Panc1 (cell line): ENCODE results near the gene CHL1. TPM values are rescaled to one million over a fixed set of nuclear protein-coding genes. Genes with fewer than 3 reads are reported as not detected.

Experiments used
- ATAC-seq: fragments of 200-7000 bp; cut with Tn5 transposase; 2 replicates; pipeline ENCODE4 v1.9.1; 2020; ENCODE audit warnings: mild to moderate bottlenecking, moderate library complexity
- BruUV-seq: library from RNA; stranded (reverse); fragments of 400-500 nt; replicated peaks from 2 replicates; lab custom pipeline; 2021; lab: Mats Ljungman, UMichigan
- CTCF ChIA-PET: fragments of 300-600 bp; sonication (Branson Sonifier 250); formaldehyde crosslinking; loops from one replicate; lab custom pipeline; 2022; ENCODE audit warnings: antibody characterized with exemption; lab: Charles Lee
- POLR2A ChIA-PET: fragments of 300-600 bp; sonication (Branson Sonifier 250); formaldehyde crosslinking; loops from one replicate; lab custom pipeline; 2022; ENCODE audit warnings: antibody characterized with exemption; lab: Charles Lee
- DNase-seq: peaks from one replicate; pipeline ENCODE4 v3.0.0-alpha.2; 2010; ENCODE audit warnings: low read depth, low spot score
- H3K27ac ChIP-seq: 2 replicates; pipeline ENCODE4 v1.5.1; 2011; ENCODE audit warnings: mild to moderate bottlenecking, low read length, inconsistent platforms
- H3K27me3 ChIP-seq: fragments of 200-500 bp; sonication (Bioruptor generic); 2 replicates; pipeline ENCODE4 v1.6.0; 2014; ENCODE audit warnings: low read length, inconsistent platforms; ENCODE audit not compliant: control insufficient read depth, insufficient read depth
- H3K36me3 ChIP-seq: fragments of 200-500 bp; sonication (Bioruptor generic); 2 replicates; pipeline ENCODE4 v1.5.1; 2014; ENCODE audit warnings: inconsistent platforms, mild to moderate bottlenecking, low read length, moderate library complexity; ENCODE audit not compliant: control insufficient read depth, insufficient read depth
- H3K4me1 ChIP-seq: 2 replicates; pipeline ENCODE4 v1.5.1; 2011; ENCODE audit warnings: inconsistent platforms, mild to moderate bottlenecking, low read length, moderate library complexity; ENCODE audit not compliant: control insufficient read depth, insufficient read depth
- H3K4me3 ChIP-seq, 2 experiments: 2 replicates each; pipeline ENCODE4 v1.5.1; 2011 to 2012; ENCODE audit warnings: low read depth in 2 of 2, low read length in 2 of 2, mild to moderate bottlenecking in 2 of 2, inconsistent platforms in 1 of 2, moderate library complexity in 1 of 2
- H3K9me3 ChIP-seq: fragments of 200-500 bp; sonication (Bioruptor generic); 2 replicates; pipeline ENCODE4 v1.5.1; 2014; ENCODE audit warnings: low read depth, mild to moderate bottlenecking, inconsistent platforms, low read length, moderate library complexity; ENCODE audit not compliant: control insufficient read depth, insufficient read depth
- POLR2AphosphoS5 ChIP-seq: IDR thresholded peaks from 2 replicates; pipeline ENCODE4 v1.6.1; 2012; ENCODE audit warnings: mild to moderate bottlenecking, low read depth, low read length, moderate library complexity
- SIN3A ChIP-seq: IDR thresholded peaks from 2 replicates; pipeline ENCODE4 v1.6.1; 2012; ENCODE audit warnings: low read depth, mild to moderate bottlenecking, low read length, moderate library complexity, borderline replicate concordance; ENCODE audit not compliant: insufficient read depth
- TCF7L2 ChIP-seq: IDR thresholded peaks from 2 replicates; pipeline ENCODE4 v1.6.1; 2011; ENCODE audit warnings: mild to moderate bottlenecking, low read depth, low read length, inconsistent platforms
- in situ Hi-C: cut with HindIII; loops from 2 replicates; pipeline ENCODE4 v1.10.0; 2016; ENCODE audit warnings: low sequenced_read_pairs, low pct_unique_long_range_greater_than_20kb
- intact Hi-C: fragments of 100-400 bp; cut with micrococcal nuclease; formaldehyde crosslinking; loops from one replicate; pipeline ENCODE4 v1.10.0; 2022; ENCODE audit not compliant: unreplicated experiment
- total RNA-seq: library from RNA; stranded (reverse); gene quantifications from one replicate; pipeline ENCODE4 v1.2.1, GENCODE V29; 2021; ENCODE audit not compliant: unreplicated experiment
- TF ChIP-seq, protein P1 (sequence below): fragments of 450-650 bp; IDR thresholded peaks from 2 replicates; pipeline ENCODE4 v1.5.1; 2017; ENCODE audit warnings: mild to moderate bottlenecking
- TF ChIP-seq, protein P2 (sequence below), 2 experiments: IDR thresholded peaks; 2 replicates each; pipeline ENCODE4 v1.6.1; 2011 to 2012; ENCODE audit warnings: low read depth in 2 of 2, control low read depth in 1 of 2, low read length in 1 of 2, mild to moderate bottlenecking in 1 of 2, moderate library complexity in 1 of 2; ENCODE audit not compliant: insufficient read depth in 1 of 2

CHL1 gene
- total RNA-seq, 1 experiment from 2014 or later = not detected

- no TSS peak for BruUV-seq
- Histone ChIP-seq H3K36me3 (no peaks in the 10 kb centered on the region), H3K27me3 (no peaks in the 10 kb centered on the region), H3K4me3 (no peak overlapping the region), H3K9me3 (no peaks in the 10 kb centered on the region), H3K27ac (no peak overlapping the region), H3K4me1 (no peaks in the 10 kb centered on the region)
- ChIA-PET CTCF (no interaction called here), POLR2A (no interaction called here)
- intact Hi-C loops (no loop called here), in situ Hi-C loops (no loop called here)
- ATAC-seq (no peak), DNase-seq (no peak)
- TF ChIP-seq, protein P1, sequence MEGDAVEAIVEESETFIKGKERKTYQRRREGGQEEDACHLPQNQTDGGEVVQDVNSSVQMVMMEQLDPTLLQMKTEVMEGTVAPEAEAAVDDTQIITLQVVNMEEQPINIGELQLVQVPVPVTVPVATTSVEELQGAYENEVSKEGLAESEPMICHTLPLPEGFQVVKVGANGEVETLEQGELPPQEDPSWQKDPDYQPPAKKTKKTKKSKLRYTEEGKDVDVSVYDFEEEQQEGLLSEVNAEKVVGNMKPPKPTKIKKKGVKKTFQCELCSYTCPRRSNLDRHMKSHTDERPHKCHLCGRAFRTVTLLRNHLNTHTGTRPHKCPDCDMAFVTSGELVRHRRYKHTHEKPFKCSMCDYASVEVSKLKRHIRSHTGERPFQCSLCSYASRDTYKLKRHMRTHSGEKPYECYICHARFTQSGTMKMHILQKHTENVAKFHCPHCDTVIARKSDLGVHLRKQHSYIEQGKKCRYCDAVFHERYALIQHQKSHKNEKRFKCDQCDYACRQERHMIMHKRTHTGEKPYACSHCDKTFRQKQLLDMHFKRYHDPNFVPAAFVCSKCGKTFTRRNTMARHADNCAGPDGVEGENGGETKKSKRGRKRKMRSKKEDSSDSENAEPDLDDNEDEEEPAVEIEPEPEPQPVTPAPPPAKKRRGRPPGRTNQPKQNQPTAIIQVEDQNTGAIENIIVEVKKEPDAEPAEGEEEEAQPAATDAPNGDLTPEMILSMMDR = no peak
- TF ChIP-seq, protein P2, sequence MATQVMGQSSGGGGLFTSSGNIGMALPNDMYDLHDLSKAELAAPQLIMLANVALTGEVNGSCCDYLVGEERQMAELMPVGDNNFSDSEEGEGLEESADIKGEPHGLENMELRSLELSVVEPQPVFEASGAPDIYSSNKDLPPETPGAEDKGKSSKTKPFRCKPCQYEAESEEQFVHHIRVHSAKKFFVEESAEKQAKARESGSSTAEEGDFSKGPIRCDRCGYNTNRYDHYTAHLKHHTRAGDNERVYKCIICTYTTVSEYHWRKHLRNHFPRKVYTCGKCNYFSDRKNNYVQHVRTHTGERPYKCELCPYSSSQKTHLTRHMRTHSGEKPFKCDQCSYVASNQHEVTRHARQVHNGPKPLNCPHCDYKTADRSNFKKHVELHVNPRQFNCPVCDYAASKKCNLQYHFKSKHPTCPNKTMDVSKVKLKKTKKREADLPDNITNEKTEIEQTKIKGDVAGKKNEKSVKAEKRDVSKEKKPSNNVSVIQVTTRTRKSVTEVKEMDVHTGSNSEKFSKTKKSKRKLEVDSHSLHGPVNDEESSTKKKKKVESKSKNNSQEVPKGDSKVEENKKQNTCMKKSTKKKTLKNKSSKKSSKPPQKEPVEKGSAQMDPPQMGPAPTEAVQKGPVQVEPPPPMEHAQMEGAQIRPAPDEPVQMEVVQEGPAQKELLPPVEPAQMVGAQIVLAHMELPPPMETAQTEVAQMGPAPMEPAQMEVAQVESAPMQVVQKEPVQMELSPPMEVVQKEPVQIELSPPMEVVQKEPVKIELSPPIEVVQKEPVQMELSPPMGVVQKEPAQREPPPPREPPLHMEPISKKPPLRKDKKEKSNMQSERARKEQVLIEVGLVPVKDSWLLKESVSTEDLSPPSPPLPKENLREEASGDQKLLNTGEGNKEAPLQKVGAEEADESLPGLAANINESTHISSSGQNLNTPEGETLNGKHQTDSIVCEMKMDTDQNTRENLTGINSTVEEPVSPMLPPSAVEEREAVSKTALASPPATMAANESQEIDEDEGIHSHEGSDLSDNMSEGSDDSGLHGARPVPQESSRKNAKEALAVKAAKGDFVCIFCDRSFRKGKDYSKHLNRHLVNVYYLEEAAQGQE (IDR thresholded peaks at IDR 0.05; ENCODE audit: insufficient read depth in 1 of 2, low read depth in 2 of 2, low read length in 1 of 2) = no peak
- no peak for TF ChIP-seq SIN3A
- no peak for TF ChIP-seq POLR2AphosphoS5
- no peak for TF ChIP-seq TCF7L2
These were observed 47.5 kb downstream of the CHL1 start for GRCh38 chr3:244041-244440.

- no TSS peak for BruUV-seq
- DNase-seq (no peak), ATAC-seq (no peak)
- TF ChIP-seq TCF7L2 (no peak), SIN3A (no peak), POLR2AphosphoS5 (no peak)
- TF ChIP-seq, protein P2 (IDR thresholded peaks at IDR 0.05; ENCODE audit: insufficient read depth in 1 of 2, low read depth in 2 of 2, low read length in 1 of 2) = no peak
- TF ChIP-seq, protein P1 = no peak
- no peaks in the 10 kb centered on the region for H3K36me3 ChIP-seq
- H3K4me1 ChIP-seq = no peaks in the 10 kb centered on the region
- in situ Hi-C loops (no loop called here), intact Hi-C loops (no loop called here)
- no peaks in the 10 kb centered on the region for H3K9me3 ChIP-seq
- no peak overlapping the region for H3K27ac ChIP-seq
- no peak overlapping the region for H3K4me3 ChIP-seq
- no peaks in the 10 kb centered on the region for H3K27me3 ChIP-seq
- POLR2A ChIA-PET = no interaction called here
- CTCF ChIA-PET = no interaction called here
These were observed 51.4 kb downstream of the CHL1 start for GRCh38 chr3:247916-248315.
